Posterior cingulate gyrus (tissue), 11 donors: Measurements from ENCODE around the gene ACVR2A.
A peak's percentile ranks its signal among the peaks of the same experiment; 100 is the strongest.

Experiments
- DNase-seq, 10 donors: peaks; one replicate each; pipeline versions ENCODE4 v3.0.0 to v3.0.0-alpha.2; 2020 to 2021; ENCODE audit warnings: mixed read lengths in 3 of 10
- intact Hi-C: fragments of 100-400 bp; cut with DNase I; formaldehyde crosslinking; loops from one replicate; pipeline ENCODE4 v1.15.1; 2023

ACVR2A gene

GRCh38 chr2:147844697-147845410 is at the start of gene ACVR2A:
TSS of gene ACVR2A (plus strand) at chr2:147845029. CDS start at chr2:147845153, 124 bp downstream.
- intact Hi-C loops, result loop anchor here (5.0 kb wide), 2 partner anchors 57 to 177 kb away; partner anchors contain the start of genes MBD5 and ORC4
- peak; percentile 19 to 87 (median 38) for DNase-seq

GRCh38 chr2:147800316-147800715 is 44.5 kb upstream of the ACVR2A start:
- intact Hi-C loops, result no loop called here
- DNase-seq, result no peak

- intact Hi-C loops, result no loop called here
- DNase-seq, result no peak
These were observed 38.0 kb upstream of the ACVR2A start for GRCh38 chr2:147806846-147807245.

GRCh38 chr2:147808520-147808919 is 36.3 kb upstream of the ACVR2A start:
- DNase-seq, result no peak
- intact Hi-C loops, result no loop called here

- DNase-seq, result no peak
- intact Hi-C loops, result no loop called here
These were observed 33.7 kb upstream of the ACVR2A start for GRCh38 chr2:147810883-147811765.

GRCh38 chr2:147818741-147819140 is 26.1 kb upstream of the ACVR2A start:
- DNase-seq, result no peak
- intact Hi-C loops, result no loop called here

GRCh38 chr2:147824620-147825019 is 20.2 kb upstream of the ACVR2A start:
- intact Hi-C loops, result no loop called here
- no peak for DNase-seq

- no peak for DNase-seq
- intact Hi-C loops, result no loop called here
These were observed 18.3 kb upstream of the ACVR2A start for GRCh38 chr2:147826278-147827087.

GRCh38 chr2:147827088-147827375 is 17.8 kb upstream of the ACVR2A start:
- DNase-seq, result peak in 2 of 10 donors; percentile 74 to 79

GRCh38 chr2:147829106-147829505 is 15.7 kb upstream of the ACVR2A start:
- DNase-seq, result no peak
- intact Hi-C loops, result no loop called here

More at GRCh38 chr2:147827088-147827375, 17.8 kb upstream of the ACVR2A start:
- intact Hi-C loops, result no loop called here

- DNase-seq, result no peak
- intact Hi-C loops, result no loop called here
These were observed 8.7 kb upstream of the ACVR2A start for GRCh38 chr2:147836099-147836498.

- DNase-seq, result no peak
- intact Hi-C loops, result loop anchor here (5.0 kb wide), 1 partner anchor 179 kb away; the partner anchor contains the start of genes MBD5 and ORC4
These were observed 1.4 kb upstream of the ACVR2A start for GRCh38 chr2:147843391-147843863.

GRCh38 chr2:147843864-147844696 is 749 bp upstream of the ACVR2A start:
- intact Hi-C loops, result loop anchor here (5.0 kb wide), 1 partner anchor 178 kb away; the partner anchor contains the start of genes MBD5 and ORC4
- DNase-seq, result peak; percentile 85 to 98 (median 89)

- intact Hi-C loops, result loop anchor here (5.0 kb wide), 1 partner anchor 57 kb away; no protein-coding TSS in a partner anchor
- no peak for DNase-seq
These were observed 662 bp downstream of the ACVR2A start for GRCh38 chr2:147845411-147845971.

GRCh38 chr2:147846412-147847081 is 1.7 kb downstream of the ACVR2A start:
- DNase-seq, result peak in 1 of 10 donors; percentile 24

GRCh38 chr2:147847746-147848391 is 3.0 kb downstream of the ACVR2A start:
- intact Hi-C loops, result loop anchor here (5.0 kb wide), 1 partner anchor 54 kb away; no protein-coding TSS in a partner anchor
- no peak for DNase-seq

More at GRCh38 chr2:147846412-147847081, 1.7 kb downstream of the ACVR2A start:
- intact Hi-C loops, result loop anchor here (5.0 kb wide), 1 partner anchor 56 kb away; no protein-coding TSS in a partner anchor

GRCh38 chr2:147850838-147851237 is 6.0 kb downstream of the ACVR2A start:
- DNase-seq, result no peak
- intact Hi-C loops, result no loop called here
